ENCODE data around the gene NKPD1. TPM values are rescaled to one million over a fixed set of nuclear protein-coding genes. Genes with fewer than 3 reads are reported as not detected.

The NKPD1 gene
- not detected for polyA plus RNA-seq (ENCODE audit: low read depth in 6 of 6)

GRCh38 chr19:45160870-45161737 lies at the start of gene NKPD1:
Gene NKPD1, minus strand, starts transcription at chr19:45160982. Its CDS starts 832 bp downstream, at chr19:45160150.
- Mint-ChIP-seq H3K36me3 (no peaks in the 10 kb centered on the region), H3K27ac (peak within 1 kb of the TSS in 2 of 6 donors; percentile 52 to 88), H3K4me1 (peaks cover 16 to 31% (median 28%) of the 10 kb centered on the region in 3 donors), H3K9me3 (no peaks in the 10 kb centered on the region), H3K27me3 (peaks cover 5 to 44% (median 33%) of the 10 kb centered on the region in 3 donors), H3K4me3 (peak within 1 kb of the TSS in 1 of 8 donors; percentile 48)
- ATAC-seq (ENCODE audit: low read depth in 2 of 2) (no peak), DNase-seq (no peak)

GRCh38 chr19:45206328-45206727 lies 45.5 kb upstream of the NKPD1 start:
- Mint-ChIP-seq H3K9me3 (peaks cover 0 to 6% (median 0%) of the 10 kb centered on the region in 7 donors), H3K4me3 (no peak overlapping the region), H3K36me3 (peaks cover 0 to 9% of the 10 kb centered on the region in 2 donors), H3K27me3 (peaks cover 0 to 8% (median 0%) of the 10 kb centered on the region in 3 donors), H3K4me1 (no peaks in the 10 kb centered on the region), H3K27ac (no peak overlapping the region)
- DNase-seq (no peak), ATAC-seq (ENCODE audit: low read depth in 2 of 2) (no peak)

- ATAC-seq (ENCODE audit: low read depth in 2 of 2): no peak
- Mint-ChIP-seq H3K4me3 (peak overlapping the region in 1 of 8 donors; percentile 34), H3K4me1 (no peaks in the 10 kb centered on the region), H3K9me3 (peaks cover 0 to 6% (median 0%) of the 10 kb centered on the region in 7 donors), H3K27ac (peak overlapping the region in 1 of 6 donors; percentile 38), H3K36me3 (peaks cover 0 to 9% of the 10 kb centered on the region in 2 donors), H3K27me3 (peaks cover 0 to 3% (median 0%) of the 10 kb centered on the region in 3 donors)
- DNase-seq: no peak
These were observed 45.0 kb upstream of the NKPD1 start for GRCh38 chr19:45205810-45206209.

- ATAC-seq (ENCODE audit: low read depth in 2 of 2): no peak
- no peak overlapping the region for H3K27ac Mint-ChIP-seq
- peaks cover 0 to 6% (median 0%) of the 10 kb centered on the region in 7 donors for H3K9me3 Mint-ChIP-seq
- peaks cover 0 to 9% of the 10 kb centered on the region in 2 donors for H3K36me3 Mint-ChIP-seq
- H3K27me3 Mint-ChIP-seq: peaks cover 0 to 10% (median 0%) of the 10 kb centered on the region in 3 donors
- H3K4me1 Mint-ChIP-seq: no peaks in the 10 kb centered on the region
- no peak for DNase-seq
- no peak overlapping the region for H3K4me3 Mint-ChIP-seq
These were observed 41.9 kb upstream of the NKPD1 start for GRCh38 chr19:45202637-45203036.

- H3K4me1 Mint-ChIP-seq: no peaks in the 10 kb centered on the region
- ATAC-seq (ENCODE audit: low read depth in 2 of 2): no peak
- peaks cover 0 to 9% of the 10 kb centered on the region in 2 donors for H3K36me3 Mint-ChIP-seq
- no peak for DNase-seq
- no peak overlapping the region for H3K27ac Mint-ChIP-seq
- no peak overlapping the region for H3K4me3 Mint-ChIP-seq
- peaks cover 0 to 14% (median 0%) of the 10 kb centered on the region in 3 donors for H3K27me3 Mint-ChIP-seq
- H3K9me3 Mint-ChIP-seq: peaks cover 0 to 6% (median 0%) of the 10 kb centered on the region in 7 donors
These were observed 39.8 kb upstream of the NKPD1 start for GRCh38 chr19:45200568-45200967.

GRCh38 chr19:45195764-45196163 lies 35.0 kb upstream of the NKPD1 start:
- peaks cover 0 to 14% (median 0%) of the 10 kb centered on the region in 3 donors for H3K27me3 Mint-ChIP-seq
- no peak for ATAC-seq (ENCODE audit: low read depth in 2 of 2)
- no peak overlapping the region for H3K27ac Mint-ChIP-seq
- H3K4me3 Mint-ChIP-seq: no peak overlapping the region
- no peaks in the 10 kb centered on the region for H3K4me1 Mint-ChIP-seq
- no peaks in the 10 kb centered on the region for H3K36me3 Mint-ChIP-seq
- DNase-seq: no peak
- no peaks in the 10 kb centered on the region for H3K9me3 Mint-ChIP-seq

GRCh38 chr19:45191375-45191774 lies 30.6 kb upstream of the NKPD1 start:
- Mint-ChIP-seq H3K36me3 (peaks cover 0 to 8% of the 10 kb centered on the region in 2 donors), H3K27me3 (no peaks in the 10 kb centered on the region), H3K27ac (no peak overlapping the region), H3K9me3 (peaks cover 0 to 8% (median 0%) of the 10 kb centered on the region in 7 donors), H3K4me3 (peak overlapping the region in 1 of 8 donors; percentile 29), H3K4me1 (peaks cover 0 to 10% (median 10%) of the 10 kb centered on the region in 3 donors)
- DNase-seq: no peak
- no peak for ATAC-seq (ENCODE audit: low read depth in 2 of 2)

GRCh38 chr19:45189971-45190370 lies 29.2 kb upstream of the NKPD1 start:
- no peak overlapping the region for H3K27ac Mint-ChIP-seq
- DNase-seq: no peak
- no peaks in the 10 kb centered on the region for H3K27me3 Mint-ChIP-seq

GRCh38 chr19:45187421-45188100 lies 26.8 kb upstream of the NKPD1 start:
- Mint-ChIP-seq H3K9me3 (peaks cover 0 to 8% (median 0%) of the 10 kb centered on the region in 7 donors), H3K4me1 (peaks cover 19 to 35% (median 26%) of the 10 kb centered on the region in 3 donors), H3K4me3 (peak overlapping the region in 1 of 8 donors; percentile 23), H3K36me3 (peaks cover 0 to 8% of the 10 kb centered on the region in 2 donors), H3K27ac (peak overlapping the region in 2 of 6 donors; percentile 8), H3K27me3 (no peaks in the 10 kb centered on the region)
- DNase-seq: peak; percentile 57
- ATAC-seq (ENCODE audit: low read depth in 2 of 2): peak; percentile 91

More at GRCh38 chr19:45189971-45190370, 29.2 kb upstream of the NKPD1 start:
- Mint-ChIP-seq H3K36me3 (peaks cover 0 to 8% of the 10 kb centered on the region in 2 donors), H3K9me3 (peaks cover 0 to 8% (median 0%) of the 10 kb centered on the region in 7 donors), H3K4me1 (peaks cover 7 to 17% (median 13%) of the 10 kb centered on the region in 3 donors), H3K4me3 (no peak overlapping the region)
- ATAC-seq (ENCODE audit: low read depth in 2 of 2): no peak

GRCh38 chr19:45186509-45187334 lies 25.9 kb upstream of the NKPD1 start:
- no peak for DNase-seq
- Mint-ChIP-seq H3K4me3 (no peak overlapping the region), H3K4me1 (peaks cover 21 to 37% (median 30%) of the 10 kb centered on the region in 3 donors), H3K9me3 (peaks cover 0 to 8% (median 0%) of the 10 kb centered on the region in 7 donors), H3K27me3 (no peaks in the 10 kb centered on the region), H3K36me3 (peaks cover 0 to 10% of the 10 kb centered on the region in 2 donors), H3K27ac (peak overlapping the region in 1 of 6 donors; percentile 85)
- ATAC-seq (ENCODE audit: low read depth in 2 of 2): no peak

GRCh38 chr19:45184115-45184514 lies 23.3 kb upstream of the NKPD1 start:
- H3K9me3 Mint-ChIP-seq: no peaks in the 10 kb centered on the region
- peaks cover 34 to 57% (median 50%) of the 10 kb centered on the region in 3 donors for H3K4me1 Mint-ChIP-seq
- peak overlapping the region in 1 of 8 donors; percentile 16 for H3K4me3 Mint-ChIP-seq

GRCh38 chr19:45182758-45183157 lies 22.0 kb upstream of the NKPD1 start:
- Mint-ChIP-seq H3K27ac (peak overlapping the region in 2 of 6 donors; percentile 32 to 44), H3K9me3 (no peaks in the 10 kb centered on the region), H3K36me3 (peaks cover 0 to 13% of the 10 kb centered on the region in 2 donors), H3K4me3 (no peak overlapping the region), H3K4me1 (peaks cover 34 to 60% (median 50%) of the 10 kb centered on the region in 3 donors), H3K27me3 (no peaks in the 10 kb centered on the region)
- no peak for DNase-seq
- ATAC-seq (ENCODE audit: low read depth in 2 of 2): no peak

More at GRCh38 chr19:45184115-45184514, 23.3 kb upstream of the NKPD1 start:
- H3K36me3 Mint-ChIP-seq: peaks cover 0 to 13% of the 10 kb centered on the region in 2 donors
- DNase-seq (no peak), ATAC-seq (ENCODE audit: low read depth in 2 of 2) (no peak)
- no peaks in the 10 kb centered on the region for H3K27me3 Mint-ChIP-seq
- peak overlapping the region in 3 of 6 donors; percentile 44 to 87 (median 76) for H3K27ac Mint-ChIP-seq

Data from naive B cell (primary cell).